GM21825 (cell line): ENCODE measurements around the gene LPCAT1.
"Not testable (repeated sequence)": the region's sequence is repeated elsewhere in the genome, so short reads cannot be mapped to it uniquely, and the experiment has no call there.

Experiments
- ATAC-seq: cut with Tn5 transposase; IDR thresholded peaks from one replicate; pipeline ENCODE4 v1.9.1; 2021; ENCODE audit warnings: mild to moderate bottlenecking, moderate library complexity; ENCODE audit not compliant: unreplicated experiment

LPCAT1 gene

DNA sequence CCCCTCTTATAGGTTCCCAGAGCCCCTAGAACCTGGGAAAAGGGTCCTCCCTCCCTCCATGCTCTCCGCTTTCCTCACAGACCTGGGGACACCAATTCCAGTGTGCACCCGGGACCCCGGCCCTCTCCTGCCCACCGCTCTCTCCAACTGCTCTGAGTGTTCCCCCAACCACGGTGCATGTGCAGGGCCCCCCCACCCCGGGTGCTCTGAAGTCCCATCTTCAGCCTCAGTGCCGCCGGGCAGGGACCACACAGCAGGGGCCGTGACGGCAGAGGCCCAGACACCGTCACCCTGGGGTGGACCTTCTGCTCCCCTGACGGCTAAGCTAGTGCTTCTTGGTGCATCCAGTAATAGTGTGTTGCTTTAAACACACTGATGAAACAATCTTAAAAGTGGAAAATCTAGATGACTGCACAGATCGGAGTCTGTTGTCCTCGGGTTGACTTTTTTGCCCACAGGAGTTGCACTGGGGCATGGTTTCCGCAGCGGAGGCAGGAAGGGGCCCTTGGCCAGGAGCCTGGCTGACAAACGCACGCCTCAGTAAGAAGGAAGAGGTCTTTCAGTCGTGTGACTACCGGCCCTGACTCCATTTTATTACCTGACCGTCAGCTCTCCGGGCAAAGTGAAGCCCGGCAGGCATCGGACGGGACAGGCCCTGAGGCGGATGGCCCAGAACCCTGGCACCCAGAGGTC lies 42.3 kb downstream of the LPCAT1 start:
- ATAC-seq: no peak

DNA sequence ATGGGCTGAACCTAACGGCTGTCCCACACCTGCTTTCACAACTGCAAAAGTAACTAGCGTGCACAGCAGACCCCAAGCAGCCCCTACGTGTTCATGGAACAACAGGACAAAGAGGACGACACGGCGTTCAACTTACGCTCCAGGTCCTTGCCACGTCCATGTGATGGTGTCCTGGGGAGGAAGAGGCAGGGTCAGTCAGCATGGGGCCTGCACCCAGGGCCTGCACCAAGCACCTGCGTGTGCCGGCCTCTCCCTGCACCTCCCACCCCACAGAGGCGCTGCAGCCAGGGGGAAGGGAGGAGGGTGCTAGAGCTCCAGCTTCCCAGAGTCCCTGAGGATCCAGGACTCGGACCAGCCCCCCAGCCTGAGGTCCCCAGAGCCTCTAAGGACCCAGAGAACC lies 43.0 kb downstream of the LPCAT1 start:
- no peak for ATAC-seq

DNA sequence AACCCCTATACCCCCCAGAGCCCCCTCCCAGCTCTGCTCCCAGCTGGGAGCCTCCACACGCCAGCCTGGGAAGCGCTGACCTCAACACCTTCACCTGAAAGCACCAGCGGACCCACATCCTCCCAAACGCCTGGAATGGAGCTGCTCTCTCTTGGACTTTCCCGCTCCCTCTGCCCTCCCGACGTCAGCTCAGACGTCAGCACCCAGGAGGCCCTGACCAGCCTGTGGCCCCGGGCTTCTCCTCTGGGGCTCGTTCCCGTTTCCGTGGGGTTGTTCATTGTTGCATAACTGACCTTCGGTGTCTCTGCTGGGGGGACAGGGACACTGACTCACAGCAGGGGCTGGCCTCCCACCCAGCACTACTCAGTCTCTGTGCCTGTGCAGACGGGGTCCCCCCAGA lies 43.5 kb downstream of the LPCAT1 start:
- no peak for ATAC-seq

DNA sequence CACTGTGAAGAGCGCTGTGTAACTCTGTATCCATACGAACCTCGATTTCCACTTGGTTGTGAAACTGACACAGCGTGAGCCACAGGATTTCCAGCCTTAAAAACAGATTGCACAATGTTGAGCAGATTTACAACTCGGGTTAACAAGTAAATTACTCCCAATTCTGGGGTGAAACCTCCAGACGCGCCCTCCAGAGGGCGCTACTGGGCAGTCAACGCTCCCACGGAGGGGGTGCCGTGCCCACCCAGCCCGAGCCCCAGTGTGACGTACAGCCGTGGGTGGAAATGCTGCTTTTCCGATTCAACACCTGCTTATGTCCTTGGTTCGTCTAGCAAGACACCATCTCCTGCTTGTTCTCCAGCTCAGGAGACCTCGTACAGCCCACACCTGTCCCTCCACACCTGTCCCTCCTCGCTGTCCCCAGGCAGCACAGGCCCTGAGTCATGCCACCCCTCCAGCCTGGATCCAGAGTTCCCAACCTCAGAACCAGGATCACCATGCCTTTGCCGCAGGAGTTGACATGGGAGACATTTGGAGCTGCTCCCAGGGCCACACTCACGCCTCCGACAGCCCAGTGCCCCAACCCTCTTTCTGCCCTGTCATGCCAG lies 44.1 kb downstream of the LPCAT1 start:
- ATAC-seq: no peak

DNA sequence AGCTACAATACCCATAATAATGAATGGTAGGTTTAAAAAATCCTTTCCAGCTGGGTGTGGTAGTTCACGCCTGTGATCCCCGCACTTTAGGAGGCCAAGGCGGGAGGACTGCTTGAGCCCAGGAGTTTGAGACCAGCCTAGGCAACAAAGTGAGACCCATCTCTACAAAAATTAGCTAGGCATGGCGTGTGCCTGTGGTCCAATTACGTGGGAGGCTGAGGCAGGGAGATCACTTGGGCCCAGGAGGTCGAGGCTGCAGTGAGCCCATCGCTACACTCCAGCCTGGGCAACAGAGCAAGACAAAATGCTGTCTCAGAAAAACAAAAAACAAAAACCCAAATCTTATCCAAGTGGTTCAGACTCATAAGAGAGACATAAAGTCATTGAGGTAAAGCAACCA lies 44.7 kb downstream of the LPCAT1 start:
- ATAC-seq: no peak

- ATAC-seq: no peak
These were observed 45.3 kb downstream of the LPCAT1 start for GRCh38 chr5:1478271-1479035.

DNA sequence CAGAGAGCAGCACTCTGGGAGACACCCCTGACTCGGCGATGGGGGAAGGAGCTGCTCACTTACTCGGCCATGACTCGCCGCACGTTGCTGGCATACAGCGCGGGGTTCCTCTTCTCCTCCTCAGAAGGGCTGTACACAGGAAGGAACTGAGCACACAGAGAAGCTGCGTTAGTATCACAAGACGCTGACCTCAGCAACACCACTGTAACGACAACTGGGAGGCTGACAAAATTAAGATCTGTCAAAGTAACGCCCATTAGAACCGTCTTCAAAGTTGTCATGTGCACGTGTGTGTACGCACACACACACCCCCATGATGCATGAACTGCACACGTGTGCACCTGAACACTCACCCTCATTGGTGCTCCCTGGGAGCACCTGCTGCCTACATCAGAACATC lies 46.4 kb downstream of the LPCAT1 start:
- no peak for ATAC-seq

- ATAC-seq: no peak
These were observed 46.8 kb downstream of the LPCAT1 start for GRCh38 chr5:1476967-1477310.

GRCh38 chr5:1476181-1476966 lies 47.4 kb downstream of the LPCAT1 start:
- ATAC-seq: no peak

DNA sequence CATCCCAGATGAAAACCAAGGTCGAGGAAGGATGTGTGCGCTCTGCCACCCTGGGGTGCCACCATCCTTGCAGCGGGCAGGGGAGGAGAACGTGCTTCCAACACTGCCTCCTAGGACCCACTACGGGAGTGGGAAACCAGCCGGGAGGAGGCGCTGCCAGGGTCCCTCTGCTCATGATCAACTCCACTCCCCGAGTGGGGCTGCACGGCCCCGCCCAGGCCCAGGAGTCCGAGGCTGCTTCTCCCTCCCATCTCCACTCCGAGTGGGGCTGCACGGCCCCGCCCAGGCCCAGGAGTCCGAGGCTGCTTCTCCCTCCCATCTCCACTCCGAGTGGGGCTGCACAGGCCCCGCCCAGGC lies 48.2 kb downstream of the LPCAT1 start:
- not testable (repeated sequence) for ATAC-seq

GRCh38 chr5:1474866-1475543 lies 48.8 kb downstream of the LPCAT1 start:
- ATAC-seq: no peak

GRCh38 chr5:1474183-1474839 lies 49.4 kb downstream of the LPCAT1 start:
- ATAC-seq: no peak

GRCh38 chr5:1473746-1474145 lies 50.0 kb downstream of the LPCAT1 start:
- no peak for ATAC-seq

GRCh38 chr5:1472964-1473628 lies 50.7 kb downstream of the LPCAT1 start:
- ATAC-seq: no peak

DNA sequence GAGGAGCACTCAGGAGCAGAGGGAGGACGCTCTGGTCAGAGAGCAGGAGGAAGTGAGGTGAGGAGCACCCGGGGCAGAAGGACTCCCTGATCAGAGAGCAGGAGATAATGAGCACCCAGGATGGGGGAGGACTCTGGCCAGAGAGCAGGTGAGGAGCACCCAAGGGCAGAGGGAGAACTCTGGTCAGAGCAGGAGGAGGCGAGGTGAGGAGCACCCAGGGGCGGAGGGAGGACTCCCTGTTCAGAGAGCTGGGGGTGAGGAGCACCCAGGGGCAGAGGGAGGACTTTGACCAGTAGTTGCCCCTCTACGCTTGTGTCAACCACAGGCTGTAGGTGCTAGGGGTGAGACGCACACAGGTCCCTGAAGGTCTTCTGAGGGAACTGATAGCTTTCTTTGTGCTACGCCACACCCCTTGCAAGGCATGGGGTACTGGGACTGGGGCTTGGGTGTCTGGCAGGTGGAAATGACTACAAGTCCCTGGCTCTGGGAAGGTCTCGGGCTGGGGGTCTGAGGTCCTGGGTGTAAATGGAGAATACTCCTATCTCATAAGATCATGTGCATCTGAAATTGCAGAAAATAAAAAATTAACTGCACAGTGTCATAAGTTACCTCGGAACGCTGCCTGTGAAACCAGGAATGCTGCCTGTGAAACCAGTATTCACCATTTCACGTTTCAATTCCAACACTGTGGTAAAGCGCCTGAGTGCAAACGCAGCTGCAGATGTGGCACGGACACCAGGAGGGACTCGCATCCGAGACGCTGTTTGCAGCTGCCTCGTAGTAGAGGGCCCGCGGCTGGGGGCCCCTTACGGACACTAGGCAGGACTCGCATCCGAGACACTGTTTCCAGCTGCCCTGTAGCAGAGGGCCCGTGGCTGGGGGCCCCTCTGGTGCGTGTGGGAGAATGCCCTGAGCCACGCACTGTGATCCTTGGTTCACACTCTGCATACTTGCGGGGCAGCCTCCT lies 51.5 kb downstream of the LPCAT1 start:
- ATAC-seq: no peak

- ATAC-seq: no peak
These were observed 52.4 kb downstream of the LPCAT1 start for GRCh38 chr5:1471240-1471853.

GRCh38 chr5:1470762-1471211 lies 53.0 kb downstream of the LPCAT1 start:
- no peak for ATAC-seq
